Osteocyte (in vitro differentiated cells): ENCODE data around the gene ASIC2. TPM values are rescaled to one million over a fixed set of nuclear protein-coding genes. Genes with fewer than 3 reads are reported as not detected.

Experiments used
- DNase-seq: peaks from one replicate; pipeline ENCODE4 v3.0.0; 2021; ENCODE audit warnings: mixed read lengths; ENCODE audit not compliant: unreplicated experiment; ENCODE audit errors: extremely low spot score
- H3K27ac Mint-ChIP-seq: one replicate; pipeline ENCODE4 v1.8.0; 2021; ENCODE audit warnings: mild to moderate bottlenecking, mixed read lengths; ENCODE audit not compliant: unreplicated experiment
- H3K27me3 Mint-ChIP-seq: one replicate; pipeline ENCODE4 v1.8.0; 2021; ENCODE audit warnings: mixed read lengths; ENCODE audit not compliant: unreplicated experiment
- H3K36me3 Mint-ChIP-seq: one replicate; pipeline ENCODE4 v1.8.0; 2021; ENCODE audit warnings: mixed read lengths; ENCODE audit not compliant: unreplicated experiment
- H3K4me1 Mint-ChIP-seq: one replicate; pipeline ENCODE4 v1.8.0; 2021; ENCODE audit warnings: mixed read lengths; ENCODE audit not compliant: unreplicated experiment
- H3K4me3 Mint-ChIP-seq: one replicate; pipeline ENCODE4 v1.8.0; 2021; ENCODE audit warnings: mild to moderate bottlenecking, moderate library complexity, mixed read lengths; ENCODE audit not compliant: unreplicated experiment
- H3K9me3 Mint-ChIP-seq: one replicate; pipeline ENCODE4 v1.8.0; 2021; ENCODE audit warnings: mixed read lengths; ENCODE audit not compliant: unreplicated experiment
- CTCF ChIP-seq: fragments of 200-600 bp; sonication (generic); IDR thresholded peaks from 2 replicates; pipeline ENCODE4 v1.5.0; 2021; ENCODE audit warnings: antibody characterized with exemption, mild to moderate bottlenecking, moderate library complexity
- long read RNA-seq: library from polyadenylated mRNA; unstranded; transcript quantifications from one replicate; pipeline ENCODE4 v2.0.0, GENCODE V29; 2021
- total RNA-seq: library from RNA; stranded (reverse); gene quantifications from 2 replicates; pipeline ENCODE4 v1.2.1, GENCODE V29; 2021

ASIC2 gene
- total RNA-seq: not detected in 2 replicates
- long read RNA-seq: 0 reads

GRCh38 chr17:33292981-33293867 is at the start of gene ASIC2:
TSS of gene ASIC2 (minus strand) at chr17:33293295.
- H3K4me3 Mint-ChIP-seq: no peak within 1 kb of the TSS
- DNase-seq: no peak

GRCh38 chr17:33342025-33342424 is 48.9 kb upstream of the ASIC2 start:
- no peak for TF ChIP-seq CTCF
- Mint-ChIP-seq H3K36me3 (no peaks in the 10 kb centered on the region), H3K4me3 (no peak overlapping the region), H3K9me3 (peaks cover 10% of the 10 kb centered on the region), H3K27ac (no peak overlapping the region), H3K4me1 (no peaks in the 10 kb centered on the region), H3K27me3 (no peaks in the 10 kb centered on the region)
- no peak for DNase-seq

More at GRCh38 chr17:33292981-33293867, at the start of gene ASIC2:
- no peaks in the 10 kb centered on the region for H3K36me3 Mint-ChIP-seq
- peaks cover 8% of the 10 kb centered on the region for H3K4me1 Mint-ChIP-seq
- H3K9me3 Mint-ChIP-seq: no peaks in the 10 kb centered on the region
- TF ChIP-seq CTCF: no peak
- H3K27me3 Mint-ChIP-seq: peaks cover 41% of the 10 kb centered on the region
- no peak within 1 kb of the TSS for H3K27ac Mint-ChIP-seq

DNA sequence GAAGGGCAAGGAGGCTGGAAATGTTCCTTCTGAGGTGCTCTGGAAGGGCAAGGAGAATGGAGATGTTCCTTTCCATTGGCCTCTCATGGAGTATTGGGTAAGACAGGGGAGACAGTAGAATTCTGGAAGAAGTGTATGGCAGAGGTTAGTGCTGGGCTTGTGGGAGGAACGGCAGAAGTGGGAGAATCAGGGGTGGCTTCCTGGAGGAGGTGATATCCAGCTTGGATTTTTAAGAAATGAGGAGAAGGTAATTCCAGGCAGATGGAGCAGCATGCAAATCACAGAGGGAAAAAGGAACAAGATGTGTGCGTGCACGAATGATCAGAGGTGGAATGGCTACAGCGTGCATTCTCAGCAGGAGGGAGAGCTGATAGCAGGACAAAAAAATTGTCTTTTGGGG is 45.1 kb upstream of the ASIC2 start:
- Mint-ChIP-seq H3K4me1 (no peaks in the 10 kb centered on the region), H3K27ac (no peak overlapping the region), H3K4me3 (no peak overlapping the region), H3K27me3 (no peaks in the 10 kb centered on the region), H3K9me3 (peaks cover 4% of the 10 kb centered on the region), H3K36me3 (no peaks in the 10 kb centered on the region)
- no peak for TF ChIP-seq CTCF
- DNase-seq: no peak

DNA sequence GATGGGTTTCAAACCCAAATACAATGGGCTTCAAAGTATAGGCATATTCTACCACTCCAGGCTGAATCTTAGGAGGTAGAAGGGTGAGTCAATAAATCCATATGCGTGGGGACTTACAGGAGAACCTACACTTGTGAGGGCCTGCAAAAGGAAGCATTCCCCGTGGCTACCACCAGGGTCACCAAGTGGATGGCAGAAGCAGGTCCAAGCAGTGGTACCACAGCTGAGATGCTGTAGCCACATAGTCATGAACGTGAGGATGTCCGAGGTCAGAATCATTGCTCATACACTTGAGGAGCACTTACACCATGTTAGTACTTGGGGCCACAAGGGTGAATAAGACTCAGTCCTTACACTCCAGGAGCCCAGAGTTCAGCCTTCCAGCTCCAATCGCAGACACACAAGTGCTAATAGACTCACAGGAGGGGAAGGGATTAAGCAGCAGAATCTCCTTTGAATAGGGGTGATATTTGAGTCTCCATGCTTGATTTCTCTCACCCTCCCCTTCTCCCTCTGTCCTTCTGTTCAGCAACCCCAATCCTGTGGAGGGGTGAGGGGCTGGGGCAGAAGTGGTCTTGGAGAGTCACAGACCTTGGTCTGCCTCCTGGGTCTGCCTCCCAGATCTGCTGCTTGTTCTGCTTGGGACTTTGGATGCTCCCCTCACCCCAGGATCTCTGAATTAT is 42.5 kb upstream of the ASIC2 start:
- no peaks in the 10 kb centered on the region for H3K27me3 Mint-ChIP-seq
- DNase-seq: no peak
- peaks cover 4% of the 10 kb centered on the region for H3K9me3 Mint-ChIP-seq
- H3K4me1 Mint-ChIP-seq: no peaks in the 10 kb centered on the region
- H3K4me3 Mint-ChIP-seq: no peak overlapping the region
- no peak for TF ChIP-seq CTCF
- no peaks in the 10 kb centered on the region for H3K36me3 Mint-ChIP-seq
- no peak overlapping the region for H3K27ac Mint-ChIP-seq

DNA sequence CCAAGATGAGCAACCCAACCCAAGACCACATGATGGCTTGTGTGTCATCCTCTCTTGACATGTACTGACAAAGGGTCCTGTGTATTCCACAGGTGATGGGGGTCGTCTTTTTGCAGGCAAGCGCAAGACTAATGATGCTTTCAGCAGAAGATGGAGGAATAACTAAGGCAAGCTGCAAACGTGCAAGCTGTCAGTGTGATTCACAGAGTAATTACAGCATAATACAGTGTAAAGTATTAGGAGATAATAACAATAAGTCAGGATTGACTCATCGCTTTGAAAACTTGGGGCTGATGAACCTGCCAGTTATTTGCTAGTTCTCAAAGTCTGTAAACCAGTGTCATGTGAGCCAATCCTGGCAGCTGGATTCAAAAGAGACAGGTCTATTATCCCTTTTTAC is 41.6 kb upstream of the ASIC2 start:
- no peak for DNase-seq
- no peak for TF ChIP-seq CTCF
- Mint-ChIP-seq H3K27ac (no peak overlapping the region), H3K4me1 (no peaks in the 10 kb centered on the region), H3K4me3 (no peak overlapping the region), H3K36me3 (no peaks in the 10 kb centered on the region), H3K9me3 (peaks cover 4% of the 10 kb centered on the region), H3K27me3 (no peaks in the 10 kb centered on the region)
